ENCODE results near the gene ERMAP.

GRCh38 chr1:42768172-42768571 is 48.8 kb upstream of the ERMAP start:
- TF ChIP-seq POLR2A (IDR thresholded peaks at IDR 0.05) (no peak), CTCF (IDR thresholded peaks at IDR 0.05) (no peak), POLR2AphosphoS5 (IDR thresholded peaks at IDR 0.05) (no peak)
